Activated CD8-positive, alpha-beta memory T cell treated with anti-CD3 and anti-CD28 coated beads, Interleukin-2, amount 50 U/mL, for 1 hour (primary cell): ENCODE data around the gene TRIM22.
"Not testable (repeated sequence)": the region's sequence is repeated elsewhere in the genome, so short reads cannot be mapped to it uniquely, and the experiment has no call there.

ENCODE experiments used
- DNase-seq: peaks from one replicate; pipeline ENCODE4 v3.0.0-alpha.2; 2020; ENCODE audit errors: extremely low read depth

The TRIM22 gene

GRCh38 chr11:5690736-5691135 is 1.1 kb downstream of the TRIM22 start:
- DNase-seq: no peak

- not testable (repeated sequence) for DNase-seq
These were observed 1.8 kb downstream of the TRIM22 start for GRCh38 chr11:5691238-5691963.

- no peak for DNase-seq
These were observed 2.4 kb downstream of the TRIM22 start for GRCh38 chr11:5691964-5692361.

- DNase-seq: no peak
These were observed 5.1 kb downstream of the TRIM22 start for GRCh38 chr11:5694642-5695041.

- DNase-seq: no peak
These were observed 6.0 kb downstream of the TRIM22 start for GRCh38 chr11:5695580-5695979.

- no peak for DNase-seq
These were observed 6.6 kb downstream of the TRIM22 start for GRCh38 chr11:5696210-5696609.

- no peak for DNase-seq
These were observed 8.7 kb downstream of the TRIM22 start for GRCh38 chr11:5698281-5698680.

- no peak for DNase-seq
These were observed 10.9 kb downstream of the TRIM22 start for GRCh38 chr11:5700421-5701054.

- no peak for DNase-seq
These were observed 11.5 kb downstream of the TRIM22 start for GRCh38 chr11:5701055-5701577.

GRCh38 chr11:5703741-5704536 is 14.3 kb downstream of the TRIM22 start:
- no peak for DNase-seq

- no peak for DNase-seq
These were observed 16.1 kb downstream of the TRIM22 start for GRCh38 chr11:5705688-5706087.

GRCh38 chr11:5712507-5712906 is 22.9 kb downstream of the TRIM22 start:
- DNase-seq: no peak

- no peak for DNase-seq
These were observed 24.1 kb downstream of the TRIM22 start for GRCh38 chr11:5713695-5714094.

GRCh38 chr11:5716518-5716917 is 26.9 kb downstream of the TRIM22 start:
- not testable (repeated sequence) for DNase-seq

GRCh38 chr11:5719703-5720495 is 30.3 kb downstream of the TRIM22 start:
- no peak for DNase-seq

- DNase-seq: no peak
These were observed 33.0 kb downstream of the TRIM22 start for GRCh38 chr11:5722622-5723021.

GRCh38 chr11:5726351-5726750 is 36.8 kb downstream of the TRIM22 start:
- no peak for DNase-seq

- DNase-seq: no peak
These were observed 38.1 kb downstream of the TRIM22 start for GRCh38 chr11:5727691-5728090.

GRCh38 chr11:5736396-5736795 is 46.8 kb downstream of the TRIM22 start, which contains the start of gene OR56B1:
OR56B1 (plus strand) TSS chr11:5736448; CDS start chr11:5736517, 69 bp downstream.
- DNase-seq: no peak

- no peak for DNase-seq
These were observed 47.5 kb downstream of the TRIM22 start for GRCh38 chr11:5737091-5737490.

- no peak for DNase-seq
These were observed 48.2 kb downstream of the TRIM22 start for GRCh38 chr11:5737670-5738392.
